ENCODE measurements around the gene CCDC83.
A peak's percentile ranks its signal among the peaks of the same experiment; 100 is the strongest.
"Not testable (repeated sequence)": the region's sequence is repeated elsewhere in the genome, so short reads cannot be mapped to it uniquely, and the experiment has no call there.

The CCDC83 gene

DNA sequence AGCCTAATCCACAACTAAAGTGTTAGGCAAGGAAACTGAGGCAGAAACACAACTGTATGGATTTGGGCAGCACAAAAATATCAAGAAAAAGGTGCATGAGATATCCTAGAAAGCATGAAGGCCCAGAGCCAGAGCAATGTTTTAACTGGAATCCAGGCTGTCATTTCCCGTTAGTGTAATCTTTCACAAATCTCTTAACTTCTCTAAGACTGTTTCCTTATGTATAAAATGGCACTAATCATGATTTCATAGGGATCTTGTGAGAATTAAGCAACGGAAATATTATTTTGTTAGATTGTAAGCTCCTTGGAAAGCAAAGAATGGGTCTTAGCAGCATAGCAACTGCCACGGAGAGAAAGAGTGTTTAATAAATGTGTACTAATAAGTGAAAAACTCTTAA, 29.6 kb upstream of the CCDC83 start:
- FAIRE-seq (no peak), DNase-seq (ENCODE audit: insufficient read length, low spot score) (no peak)

GRCh38 chr11:85826116-85826855, 28.9 kb upstream of the CCDC83 start:
- DNase-seq (ENCODE audit: insufficient read length, low spot score) (no peak), FAIRE-seq (no peak)
- TF ChIP-seq POLR2A (IDR thresholded peaks at IDR 0.05; ENCODE audit: low read depth, low read length): no peak

More for the DNA sequence above, 29.6 kb upstream of the CCDC83 start:
- TF ChIP-seq POLR2A (IDR thresholded peaks at IDR 0.05; ENCODE audit: low read depth, low read length): no peak

DNA sequence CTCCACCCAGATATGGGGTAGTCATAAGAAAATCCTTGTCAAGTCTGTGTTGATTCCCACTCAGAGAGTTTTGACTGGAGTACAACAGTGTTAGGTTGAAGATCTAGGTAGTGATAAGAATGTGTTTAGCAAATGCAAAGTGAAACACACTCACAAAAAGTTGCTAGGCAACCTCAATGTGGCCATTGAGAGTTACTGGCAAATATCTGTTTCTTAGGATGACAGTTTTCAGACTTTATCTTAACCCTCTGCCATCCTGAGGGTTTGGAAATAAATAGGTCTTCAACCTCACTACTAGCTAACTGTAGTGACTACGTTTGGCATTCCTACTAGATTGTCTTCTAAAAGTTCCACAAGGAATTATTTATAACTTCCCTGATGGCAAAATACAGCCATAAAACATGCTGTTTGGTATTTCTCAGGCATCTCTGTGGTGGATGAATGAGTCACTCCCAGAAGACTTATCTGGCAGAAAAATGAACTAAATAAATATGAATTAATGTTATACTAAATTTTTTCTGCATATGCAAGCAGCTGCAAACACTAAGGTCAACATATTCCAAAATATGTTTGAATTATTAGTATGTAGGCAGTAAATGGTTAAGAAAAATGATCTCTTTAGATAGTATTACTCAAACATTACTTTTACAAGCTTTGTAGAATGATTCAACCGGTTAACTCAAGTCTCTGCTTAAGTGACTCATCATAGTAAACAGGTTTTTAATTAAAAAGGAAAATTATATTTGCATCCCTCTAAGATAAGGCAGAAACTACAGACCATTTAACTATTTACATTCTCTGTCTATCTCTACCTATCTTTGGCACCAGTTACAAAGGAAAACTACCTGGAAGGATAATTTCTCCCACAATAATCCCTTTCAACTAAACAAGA, 27.2 kb upstream of the CCDC83 start:
- FAIRE-seq: peak; percentile 52
- TF ChIP-seq POLR2A (IDR thresholded peaks at IDR 0.05; ENCODE audit: low read depth, low read length): no peak
- DNase-seq (ENCODE audit: insufficient read length, low spot score): peak; percentile 43

- FAIRE-seq (no peak), DNase-seq (ENCODE audit: insufficient read length, low spot score) (no peak)
- no peak for TF ChIP-seq POLR2A (IDR thresholded peaks at IDR 0.05; ENCODE audit: low read depth, low read length)
Observed at GRCh38 chr11:85828640-85828978, 26.6 kb upstream of the CCDC83 start.

- TF ChIP-seq POLR2A (IDR thresholded peaks at IDR 0.05; ENCODE audit: low read depth, low read length): no peak
- FAIRE-seq (no peak), DNase-seq (ENCODE audit: insufficient read length, low spot score) (no peak)
Observed at GRCh38 chr11:85829172-85829571, 26.0 kb upstream of the CCDC83 start.

DNA sequence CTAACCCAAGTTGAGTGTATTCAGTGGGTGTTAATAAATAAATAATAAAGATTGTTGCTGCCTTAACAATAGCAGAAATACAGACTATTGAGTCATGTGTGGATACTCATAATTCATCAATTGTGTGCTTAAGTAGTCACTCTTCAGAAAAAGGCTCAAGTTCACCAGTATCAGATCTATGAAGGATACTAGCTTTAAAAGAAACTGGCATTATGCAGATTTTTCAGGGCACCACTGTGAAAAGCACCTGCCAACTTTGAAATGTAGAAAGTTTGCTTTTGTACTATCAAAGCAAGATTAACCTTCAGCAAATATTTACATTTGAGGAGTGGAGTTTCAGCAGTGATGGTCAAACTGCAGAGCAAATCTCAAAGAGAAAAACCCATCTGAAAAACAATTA, 24.1 kb upstream of the CCDC83 start:
- DNase-seq (ENCODE audit: insufficient read length, low spot score) (no peak), FAIRE-seq (no peak)
- no peak for TF ChIP-seq POLR2A (IDR thresholded peaks at IDR 0.05; ENCODE audit: low read depth, low read length)

- DNase-seq (ENCODE audit: insufficient read length, low spot score) (no peak), FAIRE-seq (no peak)
- no peak for TF ChIP-seq POLR2A (IDR thresholded peaks at IDR 0.05; ENCODE audit: low read depth, low read length)
Observed at GRCh38 chr11:85835263-85835662, 19.9 kb upstream of the CCDC83 start.

- FAIRE-seq: no peak
- no peak for DNase-seq (ENCODE audit: insufficient read length, low spot score)
- TF ChIP-seq POLR2A (IDR thresholded peaks at IDR 0.05; ENCODE audit: low read depth, low read length): no peak
Observed at GRCh38 chr11:85835729-85836128, 19.5 kb upstream of the CCDC83 start.

GRCh38 chr11:85840932-85841331, 14.3 kb upstream of the CCDC83 start:
- not testable (repeated sequence) for FAIRE-seq

GRCh38 chr11:85843929-85844328, 11.3 kb upstream of the CCDC83 start:
- FAIRE-seq (no peak), DNase-seq (ENCODE audit: insufficient read length, low spot score) (no peak)
- no peak for TF ChIP-seq POLR2A (IDR thresholded peaks at IDR 0.05; ENCODE audit: low read depth, low read length)

More at GRCh38 chr11:85840932-85841331, 14.3 kb upstream of the CCDC83 start:
- not testable (repeated sequence) for DNase-seq (ENCODE audit: insufficient read length, low spot score)

DNA sequence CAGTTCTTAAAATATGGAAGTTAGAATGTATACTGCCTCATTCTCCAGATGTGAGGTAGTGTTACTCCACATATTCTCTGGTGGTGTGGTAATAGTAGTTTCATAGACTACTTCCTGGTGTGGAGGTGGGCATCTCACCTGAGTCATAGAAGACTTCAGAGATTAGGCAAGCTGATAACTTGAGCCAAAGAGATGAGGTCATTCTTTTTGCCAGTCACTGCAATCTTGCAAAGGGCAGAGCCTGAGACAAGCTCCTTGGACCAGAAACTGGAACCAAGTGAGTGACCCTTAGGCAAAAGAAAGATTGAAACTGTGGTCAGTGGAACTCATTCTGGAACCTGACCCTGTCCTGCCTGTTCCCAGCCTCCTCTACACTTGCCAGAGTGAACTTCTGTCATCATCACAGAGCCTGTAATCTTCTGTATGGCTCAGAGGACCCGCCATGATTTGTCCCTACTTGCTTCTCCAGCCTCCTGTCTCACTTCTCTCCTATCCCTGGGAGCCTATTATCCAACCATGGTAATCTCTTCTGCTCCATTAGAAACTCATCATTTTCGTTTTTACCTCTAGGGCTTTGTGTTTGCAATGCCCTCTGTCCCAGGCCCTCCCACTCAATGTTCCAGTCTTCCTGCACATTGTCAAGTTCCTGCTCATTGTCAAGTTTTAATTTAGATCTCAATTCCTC, 10.6 kb upstream of the CCDC83 start:
- no peak for TF ChIP-seq POLR2A (IDR thresholded peaks at IDR 0.05; ENCODE audit: low read depth, low read length)
- FAIRE-seq (peak; percentile 79), DNase-seq (ENCODE audit: insufficient read length, low spot score) (peak; percentile 73)

DNA sequence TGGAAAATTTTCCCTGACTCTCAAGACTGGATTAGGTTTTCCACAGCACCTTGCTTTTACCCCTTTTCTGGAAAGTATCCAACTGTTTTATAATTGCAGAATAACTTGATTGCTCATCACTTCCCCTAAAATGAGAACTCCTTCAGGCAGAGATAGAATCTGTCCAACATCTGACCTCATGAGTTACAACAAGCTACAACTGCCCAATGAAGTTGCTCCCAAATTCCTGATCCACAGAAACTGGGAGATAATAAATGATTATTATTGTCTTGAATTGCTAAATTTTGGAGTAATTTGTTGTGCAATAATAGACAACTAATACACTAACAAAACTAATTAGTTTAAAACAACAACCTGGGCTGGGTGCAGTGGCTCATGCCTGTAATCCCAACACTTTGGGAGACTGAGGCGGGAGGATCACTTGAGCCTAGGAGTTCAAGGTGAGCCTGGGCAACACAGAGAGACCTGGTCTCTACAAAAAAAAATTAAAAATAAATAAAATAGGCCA, 10.0 kb upstream of the CCDC83 start:
- no peak for TF ChIP-seq POLR2A (IDR thresholded peaks at IDR 0.05; ENCODE audit: low read depth, low read length)
- DNase-seq (ENCODE audit: insufficient read length, low spot score) (no peak), FAIRE-seq (no peak)

GRCh38 chr11:85847436-85847835, 7.7 kb upstream of the CCDC83 start:
- DNase-seq (ENCODE audit: insufficient read length, low spot score) (no peak), FAIRE-seq (no peak)
- no peak for TF ChIP-seq POLR2A (IDR thresholded peaks at IDR 0.05; ENCODE audit: low read depth, low read length)

DNA sequence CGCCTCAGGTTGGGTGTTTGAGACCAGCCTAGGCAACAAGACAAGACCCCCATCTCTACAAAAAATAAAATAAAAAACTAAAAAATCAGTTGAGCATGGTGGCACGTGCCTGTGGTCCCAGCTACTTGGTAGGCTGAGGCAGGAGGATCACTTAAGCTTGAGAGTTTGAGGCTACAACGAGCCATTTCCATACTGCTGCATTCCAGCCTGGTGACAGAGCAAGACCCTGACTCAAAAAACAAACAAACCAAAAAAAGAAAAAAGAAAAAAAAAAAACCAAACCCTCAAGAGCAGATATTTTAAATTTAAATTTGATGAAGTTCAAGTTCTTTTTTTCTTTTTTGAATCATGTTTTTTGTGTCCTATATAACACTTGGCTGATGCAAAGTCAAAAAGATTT, 7.2 kb upstream of the CCDC83 start:
- TF ChIP-seq POLR2A (IDR thresholded peaks at IDR 0.05; ENCODE audit: low read depth, low read length): no peak
- FAIRE-seq (no peak), DNase-seq (ENCODE audit: insufficient read length, low spot score) (no peak)
